ENCODE data around the gene KCNN4.

GRCh38 chr19:43784241-43784980 lies 3.6 kb upstream of the KCNN4 start:
- TF ChIP-seq, protein P1, sequence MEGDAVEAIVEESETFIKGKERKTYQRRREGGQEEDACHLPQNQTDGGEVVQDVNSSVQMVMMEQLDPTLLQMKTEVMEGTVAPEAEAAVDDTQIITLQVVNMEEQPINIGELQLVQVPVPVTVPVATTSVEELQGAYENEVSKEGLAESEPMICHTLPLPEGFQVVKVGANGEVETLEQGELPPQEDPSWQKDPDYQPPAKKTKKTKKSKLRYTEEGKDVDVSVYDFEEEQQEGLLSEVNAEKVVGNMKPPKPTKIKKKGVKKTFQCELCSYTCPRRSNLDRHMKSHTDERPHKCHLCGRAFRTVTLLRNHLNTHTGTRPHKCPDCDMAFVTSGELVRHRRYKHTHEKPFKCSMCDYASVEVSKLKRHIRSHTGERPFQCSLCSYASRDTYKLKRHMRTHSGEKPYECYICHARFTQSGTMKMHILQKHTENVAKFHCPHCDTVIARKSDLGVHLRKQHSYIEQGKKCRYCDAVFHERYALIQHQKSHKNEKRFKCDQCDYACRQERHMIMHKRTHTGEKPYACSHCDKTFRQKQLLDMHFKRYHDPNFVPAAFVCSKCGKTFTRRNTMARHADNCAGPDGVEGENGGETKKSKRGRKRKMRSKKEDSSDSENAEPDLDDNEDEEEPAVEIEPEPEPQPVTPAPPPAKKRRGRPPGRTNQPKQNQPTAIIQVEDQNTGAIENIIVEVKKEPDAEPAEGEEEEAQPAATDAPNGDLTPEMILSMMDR (conservative IDR thresholded peaks at IDR 0.05; ENCODE audit: low read length), result no peak
- no peak for TF ChIP-seq EZH2phosphoT487 (IDR thresholded peaks at IDR 0.05; ENCODE audit: borderline replicate concordance)

Data from Loucy (cell line).